GM18526 (cell line): ENCODE results near the gene PTPRF.

Experiments used
- POLR2A ChIP-seq: IDR thresholded peaks from 3 replicates; pipeline ENCODE4 v1.6.1; 2011; ENCODE audit not compliant: insufficient read length; ENCODE audit errors: extremely low read depth

The PTPRF gene

DNA sequence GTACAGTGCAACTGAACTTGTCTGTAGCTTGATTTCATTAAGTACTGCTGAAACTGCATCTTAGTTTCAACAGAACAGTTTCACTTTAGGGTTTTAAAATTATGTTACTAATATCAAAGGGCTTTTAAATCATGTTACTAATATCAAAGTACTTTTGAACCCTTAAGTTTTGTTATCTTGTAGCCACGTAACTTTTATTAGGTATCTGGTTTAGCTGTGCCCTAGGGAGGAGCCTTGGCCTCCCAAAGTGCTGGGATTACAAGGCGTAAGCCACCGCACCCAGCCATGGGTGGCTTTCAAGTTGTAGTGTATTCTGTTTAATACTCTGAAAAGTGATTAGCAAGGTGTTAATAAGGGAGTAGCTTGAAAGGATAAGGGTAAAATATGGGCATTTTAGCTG lies 121.2 kb downstream of the PTPRF start:
- TF ChIP-seq POLR2A: no peak

DNA sequence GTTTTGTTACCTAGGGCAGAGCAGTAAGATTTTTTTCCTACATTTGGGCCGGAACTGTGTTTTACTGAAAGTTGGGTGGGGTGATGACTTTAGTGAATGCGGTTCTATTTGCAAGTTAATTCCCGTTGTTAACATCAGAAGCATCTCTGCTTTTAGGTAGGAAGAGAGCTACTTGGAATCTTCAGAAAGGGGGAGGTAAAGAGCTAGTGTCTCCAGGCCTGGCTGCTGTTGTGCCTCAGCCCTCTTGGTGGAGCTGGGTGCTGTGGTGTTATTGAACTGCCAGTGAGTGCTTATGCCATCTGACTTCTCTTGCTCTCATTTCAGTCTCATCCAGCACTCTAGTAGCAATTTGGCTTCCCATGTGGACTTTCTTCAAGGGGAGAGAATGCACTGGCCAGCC lies 122.7 kb downstream of the PTPRF start:
- no peak for TF ChIP-seq POLR2A

DNA sequence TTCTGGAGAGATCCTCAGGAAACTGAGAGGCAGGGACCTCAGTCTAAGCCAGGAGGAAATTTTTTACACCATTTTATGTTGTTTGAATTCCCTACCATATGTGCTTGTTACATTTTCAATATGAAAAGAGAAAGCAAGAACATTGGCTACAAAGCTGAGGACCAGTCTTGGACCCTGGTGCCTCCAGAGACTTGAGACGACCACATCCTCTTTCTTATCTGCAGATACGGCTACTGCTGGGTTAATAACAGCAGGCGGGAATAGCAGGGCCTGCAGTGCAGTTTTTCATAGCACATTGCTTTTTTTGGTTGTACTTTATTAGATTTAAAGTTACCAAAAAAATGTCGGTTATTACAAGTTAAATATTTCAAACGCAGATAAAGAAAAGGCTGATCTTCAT lies 123.2 kb downstream of the PTPRF start:
- no peak for TF ChIP-seq POLR2A

DNA sequence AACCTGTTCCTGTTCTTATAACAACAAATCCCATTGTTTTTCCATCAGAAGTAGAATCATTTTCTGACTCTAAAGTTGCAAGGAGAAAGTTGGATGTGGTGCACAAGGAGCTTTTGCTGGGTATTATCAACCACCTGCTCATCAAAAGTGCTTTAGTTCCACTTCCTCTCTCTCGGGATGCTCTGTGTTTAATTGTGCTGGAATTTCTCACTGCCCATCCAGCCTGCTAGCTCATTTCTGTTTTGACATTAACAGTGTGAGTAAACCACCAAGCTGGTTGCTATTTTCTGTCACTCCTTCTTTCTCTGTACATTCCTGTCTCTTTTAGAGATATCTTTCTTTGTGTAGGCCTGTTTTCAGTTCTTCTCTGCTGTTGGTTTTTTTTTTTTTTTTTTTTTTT lies 125.3 kb downstream of the PTPRF start:
- TF ChIP-seq POLR2A: no peak

DNA sequence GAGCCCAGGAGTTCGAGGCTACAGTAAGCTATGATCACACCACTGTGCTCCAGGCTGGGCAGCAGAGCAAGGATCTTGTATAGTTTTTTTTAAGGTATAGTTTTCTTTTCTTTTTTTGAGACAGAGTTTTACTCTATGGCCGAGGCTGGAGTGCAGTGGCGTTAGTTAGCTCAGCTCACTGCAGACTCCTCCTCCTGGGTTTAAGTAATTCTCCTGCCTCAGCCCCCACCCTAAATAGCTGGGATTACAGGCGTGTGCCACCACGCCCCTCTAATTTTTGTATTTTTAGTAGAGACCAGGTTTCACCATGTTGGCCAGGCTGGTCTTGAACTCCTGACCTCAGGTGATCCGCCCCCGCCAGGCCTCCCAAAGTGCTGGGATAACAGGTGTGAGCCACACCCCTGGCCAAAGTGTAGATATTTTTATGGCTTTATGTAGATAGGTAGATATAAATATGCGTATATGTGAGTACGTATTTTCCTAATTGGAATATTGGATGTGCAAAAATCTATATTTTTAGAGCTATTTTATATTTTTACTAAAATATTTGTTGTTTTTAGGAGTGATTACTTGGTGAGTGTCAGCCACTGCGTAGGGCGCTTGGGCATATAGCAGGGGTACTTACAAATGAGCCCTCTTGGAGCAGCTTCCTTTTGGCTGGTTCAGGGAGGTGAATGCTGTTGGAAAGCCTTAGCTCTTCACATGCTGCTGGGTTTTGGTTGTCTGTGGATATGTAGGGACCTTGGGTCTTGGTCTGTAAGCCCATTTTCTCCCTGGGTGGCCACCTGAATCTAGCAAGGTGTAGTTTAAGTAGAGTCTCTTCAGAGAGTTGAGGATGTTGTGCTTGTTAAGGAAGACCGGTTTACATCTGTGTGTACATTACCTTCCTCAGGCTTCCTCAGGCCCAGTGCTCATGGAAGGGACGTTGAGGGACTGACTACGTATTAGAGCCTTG lies 128.8 kb downstream of the PTPRF start:
- TF ChIP-seq POLR2A: no peak

DNA sequence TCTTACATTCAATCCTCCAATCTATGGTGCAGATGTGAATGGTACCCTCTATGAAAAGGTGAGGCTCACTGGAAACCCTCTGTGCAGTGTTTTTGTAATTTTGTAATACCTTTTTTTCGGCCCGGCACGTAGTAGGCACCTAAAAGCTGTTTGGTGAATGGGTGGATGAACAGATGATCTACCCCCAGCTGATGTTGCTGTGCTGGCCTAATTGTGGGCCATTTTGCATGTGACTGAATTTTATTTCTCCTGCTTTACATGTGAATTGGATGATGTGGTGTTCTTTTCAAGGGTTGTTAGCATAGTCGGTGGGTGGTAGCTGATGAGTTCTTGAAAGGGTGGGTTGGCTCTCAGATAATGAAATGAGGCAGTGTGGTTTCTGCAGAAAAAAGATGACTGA lies 129.7 kb downstream of the PTPRF start:
- no peak for TF ChIP-seq POLR2A

DNA sequence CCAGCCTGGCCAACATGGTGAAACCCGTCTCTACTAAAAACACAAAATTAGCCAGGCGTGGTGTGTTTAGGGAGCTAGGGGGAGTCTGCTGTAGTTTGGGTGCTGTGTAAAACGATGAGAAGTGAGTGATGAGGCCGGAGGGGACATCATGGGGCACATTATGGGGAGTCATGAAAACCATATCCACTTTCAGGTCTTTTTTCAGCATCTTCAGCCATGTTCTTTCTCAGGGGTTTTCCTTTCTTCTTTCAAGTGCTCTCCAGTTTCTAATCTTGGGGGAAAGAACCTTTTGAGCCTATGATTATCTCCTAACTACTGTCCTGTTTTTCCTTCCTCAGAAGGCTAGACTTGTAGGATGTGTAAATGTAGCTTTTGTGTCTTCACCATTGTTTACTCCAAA lies 133.7 kb downstream of the PTPRF start:
- TF ChIP-seq POLR2A: no peak

DNA sequence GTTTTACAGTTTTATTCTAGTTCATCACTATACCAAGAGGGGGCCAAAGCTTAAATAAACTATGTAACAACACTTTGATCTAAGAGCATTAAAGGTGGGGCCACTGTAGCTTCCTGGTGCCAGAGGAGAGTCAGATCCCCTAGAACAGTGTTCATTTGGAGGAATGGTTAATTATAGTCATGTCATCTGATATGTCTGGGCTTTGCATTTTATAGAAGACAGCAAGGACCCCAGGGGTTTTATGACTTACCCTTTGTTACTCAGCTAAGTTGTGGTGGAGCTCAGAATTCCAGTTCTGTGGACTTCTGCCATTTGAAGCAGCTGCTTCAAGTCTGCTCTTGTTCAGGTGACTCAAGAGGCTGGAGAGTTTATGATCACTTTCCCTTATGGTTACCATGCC lies 135.9 kb downstream of the PTPRF start:
- no peak for TF ChIP-seq POLR2A

DNA sequence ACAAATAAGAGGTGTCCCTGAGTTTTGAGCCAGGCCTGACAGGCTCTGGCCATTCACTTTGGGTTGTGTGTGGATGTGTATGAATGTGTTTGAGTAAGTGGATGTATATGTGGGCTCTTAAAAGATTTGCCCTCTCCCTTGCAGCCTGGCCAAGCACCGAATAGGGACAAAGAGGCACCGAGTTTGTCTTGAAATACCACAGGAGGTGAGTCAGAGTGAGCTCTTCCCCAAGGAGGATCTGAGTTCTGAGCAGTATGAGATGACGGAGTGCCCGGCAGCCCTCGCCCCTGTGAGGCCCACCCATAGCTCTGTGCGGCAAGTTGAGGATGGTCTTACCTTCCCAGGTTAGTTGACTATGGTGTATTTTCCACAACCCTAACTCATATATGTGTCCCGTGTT lies 138.3 kb downstream of the PTPRF start:
- no peak for TF ChIP-seq POLR2A

DNA sequence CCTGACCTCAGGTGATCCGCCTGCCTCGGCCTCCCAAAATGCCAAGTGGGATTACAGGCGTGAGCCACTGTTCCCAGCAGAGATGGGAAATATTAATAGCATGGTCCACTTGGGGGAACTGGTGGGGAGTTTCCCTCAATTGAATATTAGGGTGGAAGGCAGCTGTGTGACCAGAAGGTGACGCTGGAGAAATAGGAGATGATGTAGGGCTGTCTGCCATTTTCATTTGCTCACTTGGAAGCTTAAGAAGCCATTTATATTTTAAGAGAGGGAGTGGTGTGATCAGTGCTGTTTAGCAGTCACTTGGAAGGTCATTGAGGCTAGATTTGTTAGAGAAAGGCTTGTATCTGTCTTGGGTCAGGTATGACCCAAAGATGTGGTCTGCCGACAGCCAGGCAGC lies 139.2 kb downstream of the PTPRF start:
- TF ChIP-seq POLR2A: no peak

DNA sequence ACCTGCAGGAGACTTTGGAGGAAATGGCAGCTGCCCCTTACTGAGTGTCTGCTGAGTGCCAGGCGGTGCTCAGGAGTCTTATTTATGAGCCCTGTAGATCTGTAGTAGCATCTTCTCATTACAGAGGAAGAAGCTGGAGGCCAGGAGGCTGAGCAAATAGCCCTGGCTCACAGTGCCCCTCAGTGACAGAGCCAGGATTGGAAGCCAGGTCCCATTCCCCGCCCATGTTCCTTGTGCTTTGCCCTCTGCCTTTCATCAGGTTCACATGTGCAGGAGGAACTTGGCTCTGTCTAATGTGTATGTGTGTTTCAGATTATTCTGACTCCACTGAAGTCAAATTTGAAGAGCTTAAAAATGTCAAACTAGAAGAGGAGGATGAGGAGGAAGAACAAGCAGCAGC lies 140.5 kb downstream of the PTPRF start:
- no peak for TF ChIP-seq POLR2A

DNA sequence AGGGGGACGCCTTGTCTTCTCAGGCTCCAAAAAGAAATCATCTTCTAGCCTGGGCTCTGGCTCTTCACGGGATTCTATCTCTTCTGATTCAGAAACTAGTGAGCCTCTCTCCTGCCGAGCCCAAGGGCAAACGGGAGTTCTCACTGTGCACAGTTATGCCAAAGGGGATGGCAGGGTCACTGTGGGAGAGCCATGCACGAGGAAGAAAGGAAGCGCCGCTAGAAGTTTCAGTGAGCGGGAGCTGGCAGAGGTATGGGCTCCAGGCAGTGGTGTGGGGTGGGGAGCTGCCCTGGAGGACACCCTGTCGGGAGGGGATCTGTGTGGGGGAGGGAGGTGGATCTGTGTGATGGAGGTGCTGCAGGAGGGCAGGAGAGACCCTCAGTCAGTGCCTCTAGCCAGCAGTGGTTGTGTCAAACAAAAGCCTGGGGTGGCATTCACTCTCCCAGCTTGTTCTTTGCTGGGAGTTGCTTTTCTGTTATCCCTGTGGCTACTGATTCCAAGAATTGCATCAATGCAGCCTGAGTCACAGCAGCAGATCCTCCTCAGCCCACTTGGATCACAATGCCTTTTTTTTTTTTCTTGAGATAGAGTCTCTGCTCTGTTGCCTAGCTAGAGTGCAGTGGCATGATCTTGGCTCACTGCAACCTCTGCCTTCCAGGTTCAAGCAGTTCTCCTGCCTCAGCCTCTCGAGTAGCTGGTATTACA lies 141.1 kb downstream of the PTPRF start:
- TF ChIP-seq POLR2A: no peak

DNA sequence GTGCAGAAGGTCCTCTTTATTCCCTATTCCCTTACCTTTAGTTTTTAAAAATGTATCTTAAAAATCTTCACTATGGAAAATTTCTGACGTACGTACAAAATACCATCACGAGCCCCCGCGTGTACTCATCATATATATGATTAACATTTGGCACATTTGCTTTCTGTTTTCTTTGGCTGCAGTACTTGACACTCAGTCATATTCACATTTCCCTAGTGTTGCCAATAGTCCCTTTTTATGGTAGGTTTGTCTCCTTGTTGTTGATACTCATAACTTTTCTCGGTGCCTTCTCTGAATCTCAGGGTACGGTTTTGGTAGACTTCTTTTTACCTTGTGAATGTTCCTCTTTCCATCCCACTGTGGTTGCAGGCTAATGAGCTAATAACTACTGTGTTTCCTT lies 142.6 kb downstream of the PTPRF start:
- no peak for TF ChIP-seq POLR2A
